Stimulated activated naive CD8-positive, alpha-beta T cell treated with anti-CD3 and anti-CD28 coated beads, Interleukin-15, Interleukin-2, amounts not matched to agents 100 ng/mL and 50 ng/mL, for 24 hours (primary cell): Measurements from ENCODE around the gene LAMP1.
"Not testable (repeated sequence)": the region's sequence is repeated elsewhere in the genome, so short reads cannot be mapped to it uniquely, and the experiment has no call there.

Experiments used
- H3K27ac Mint-ChIP-seq: one replicate; pipeline ENCODE4 v1.8.0; 2021; ENCODE audit warnings: mild to moderate bottlenecking, mixed read lengths
- H3K27me3 Mint-ChIP-seq: one replicate; pipeline ENCODE4 v1.8.0; 2021; ENCODE audit warnings: mixed read lengths
- H3K36me3 Mint-ChIP-seq: one replicate; pipeline ENCODE4 v1.8.0; 2021; ENCODE audit warnings: low read depth, mixed read lengths
- H3K4me1 Mint-ChIP-seq: one replicate; pipeline ENCODE4 v1.8.0; 2021; ENCODE audit warnings: low read depth, mixed read lengths
- H3K4me3 Mint-ChIP-seq: one replicate; pipeline ENCODE4 v1.8.0; 2021; ENCODE audit warnings: mild to moderate bottlenecking, mixed read lengths
- H3K9me3 Mint-ChIP-seq: one replicate; pipeline ENCODE4 v1.8.0; 2021; ENCODE audit warnings: mixed read lengths

LAMP1 gene

DNA sequence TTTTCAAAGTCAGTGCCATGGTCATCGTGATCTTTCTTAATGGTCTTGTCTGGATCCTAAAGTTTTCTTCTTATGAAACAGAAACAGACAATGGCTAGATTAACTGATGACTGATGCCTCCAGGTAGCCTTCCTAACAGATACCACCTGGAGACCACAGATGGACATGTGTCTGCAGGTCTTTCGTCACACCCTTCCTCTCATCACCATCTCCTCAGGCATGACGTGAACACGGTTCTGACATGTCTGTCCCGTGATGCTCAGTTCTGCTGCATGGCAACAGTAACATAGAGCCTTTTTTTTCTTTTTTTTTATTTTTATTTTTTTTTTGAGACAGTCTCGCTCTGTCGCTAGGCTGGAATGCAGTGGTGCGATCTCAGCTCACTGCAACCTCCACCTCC is 13.1 kb upstream of the LAMP1 start:
- H3K27me3 Mint-ChIP-seq = peaks cover 41% of the 10 kb centered on the region
- no peaks in the 10 kb centered on the region for H3K4me1 Mint-ChIP-seq
- no peak overlapping the region for H3K27ac Mint-ChIP-seq
- H3K9me3 Mint-ChIP-seq = no peaks in the 10 kb centered on the region
- no peaks in the 10 kb centered on the region for H3K36me3 Mint-ChIP-seq
- H3K4me3 Mint-ChIP-seq = no peak overlapping the region

DNA sequence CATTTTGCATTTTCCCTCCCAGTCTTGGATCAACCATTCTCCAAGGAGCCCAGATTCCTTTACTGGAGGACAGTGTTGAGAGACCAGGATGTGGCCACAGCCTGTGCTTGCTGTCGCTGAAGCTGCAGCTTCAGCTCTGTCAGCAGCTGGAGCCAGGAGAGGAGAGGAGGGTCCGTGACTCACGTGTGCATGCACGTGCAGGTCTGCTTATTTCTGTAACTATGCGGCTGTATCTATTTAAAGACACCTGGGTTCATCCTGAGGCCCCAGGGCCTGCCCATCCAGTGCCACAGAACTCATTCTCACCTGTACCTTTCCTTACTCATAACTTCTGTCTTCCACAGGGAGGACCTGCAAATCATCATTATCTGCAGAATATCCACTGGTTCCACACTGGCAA is 8.2 kb upstream of the LAMP1 start:
- no peaks in the 10 kb centered on the region for H3K36me3 Mint-ChIP-seq
- H3K4me1 Mint-ChIP-seq = peaks cover 10% of the 10 kb centered on the region
- no peaks in the 10 kb centered on the region for H3K9me3 Mint-ChIP-seq
- H3K27me3 Mint-ChIP-seq = peaks cover 55% of the 10 kb centered on the region
- no peak overlapping the region for H3K27ac Mint-ChIP-seq
- H3K4me3 Mint-ChIP-seq = no peak overlapping the region

DNA sequence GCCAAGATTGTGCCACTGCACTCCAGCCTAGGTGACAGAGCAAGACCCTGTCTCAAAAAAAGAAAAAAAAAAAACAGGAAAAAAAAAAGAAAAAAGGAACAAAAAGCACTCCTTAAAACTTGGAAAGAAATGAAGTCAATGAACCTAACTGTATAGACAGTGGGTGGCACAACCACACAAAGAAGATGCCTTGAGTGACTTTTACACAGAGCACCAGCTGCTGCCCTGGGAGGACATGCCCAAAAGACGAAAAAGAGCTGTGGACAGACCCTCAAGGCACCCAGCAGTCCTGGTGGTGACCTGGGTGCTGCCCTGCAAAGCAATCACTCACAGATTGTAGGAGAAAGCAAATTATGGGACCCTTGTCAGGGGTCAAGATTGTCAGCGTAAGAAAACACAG is 5.9 kb upstream of the LAMP1 start:
- Mint-ChIP-seq H3K4me3 (no peak overlapping the region), H3K27me3 (peaks cover 51% of the 10 kb centered on the region), H3K36me3 (no peaks in the 10 kb centered on the region), H3K4me1 (peaks cover 15% of the 10 kb centered on the region), H3K27ac (no peak overlapping the region), H3K9me3 (no peaks in the 10 kb centered on the region)

DNA sequence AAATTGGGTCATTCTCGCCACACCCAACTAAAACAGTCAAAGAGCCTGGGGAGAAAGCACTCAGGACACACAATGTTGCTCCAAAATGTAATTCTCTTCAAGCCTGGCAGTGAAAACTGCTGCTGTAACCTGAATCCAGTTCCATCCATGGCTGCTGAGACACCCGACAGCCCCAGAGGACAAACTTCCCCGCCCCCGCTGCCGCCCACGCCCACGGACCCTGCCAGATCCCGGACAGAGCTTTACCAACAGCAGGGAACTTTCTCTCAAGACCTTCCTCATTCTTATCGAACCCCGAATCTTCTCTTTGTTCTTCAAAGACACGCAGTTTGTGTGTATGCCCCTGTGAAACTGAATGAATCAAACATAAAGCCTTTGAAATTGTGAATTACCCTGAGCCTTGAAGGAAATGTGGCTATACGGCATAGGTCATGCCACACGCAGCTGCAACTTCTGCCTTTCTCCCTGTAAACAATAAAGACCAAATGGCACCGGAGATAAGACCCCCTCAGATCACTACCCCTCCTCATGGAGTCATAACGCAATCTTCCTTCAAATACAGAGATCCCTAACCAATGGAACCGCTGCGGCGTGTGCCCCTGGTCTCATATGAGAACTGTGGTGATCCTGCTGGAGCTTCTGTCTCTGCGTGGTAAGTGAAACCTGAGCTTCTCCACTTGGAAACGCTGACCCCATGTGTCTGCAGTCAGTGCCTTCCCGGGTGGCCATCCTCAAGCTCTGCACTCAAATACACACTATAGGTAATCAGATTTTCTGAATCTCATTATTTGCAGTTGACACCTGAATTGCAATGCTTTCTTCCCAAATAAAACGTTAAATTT is 4.8 kb upstream of the LAMP1 start:
- H3K27ac Mint-ChIP-seq = no peak overlapping the region
- peaks cover 6% of the 10 kb centered on the region for H3K36me3 Mint-ChIP-seq
- H3K4me1 Mint-ChIP-seq = peaks cover 24% of the 10 kb centered on the region
- H3K27me3 Mint-ChIP-seq = peaks cover 49% of the 10 kb centered on the region
- peak overlapping the region; percentile 40 for H3K4me3 Mint-ChIP-seq
- H3K9me3 Mint-ChIP-seq = no peaks in the 10 kb centered on the region

DNA sequence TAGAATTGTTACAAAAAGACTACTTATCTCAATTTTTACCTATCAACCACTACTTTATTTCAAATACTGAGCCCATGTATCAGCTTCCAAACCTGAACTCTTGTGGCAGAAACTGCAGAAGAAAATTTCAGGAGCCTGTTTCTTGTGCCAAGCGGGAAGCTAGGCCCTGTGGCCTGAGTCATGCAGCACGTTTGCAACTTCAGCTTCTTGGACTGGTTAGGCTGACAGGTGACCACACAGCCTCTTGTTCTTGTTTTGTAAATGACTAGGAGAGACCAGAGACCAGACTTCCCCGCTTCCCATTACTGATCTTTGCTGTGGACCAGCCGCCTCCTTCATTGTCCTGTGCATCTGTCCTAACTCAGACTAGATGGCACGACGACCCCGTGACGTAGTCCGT is 3.4 kb upstream of the LAMP1 start:
- no peaks in the 10 kb centered on the region for H3K9me3 Mint-ChIP-seq
- H3K27me3 Mint-ChIP-seq = peaks cover 37% of the 10 kb centered on the region
- H3K36me3 Mint-ChIP-seq = peaks cover 6% of the 10 kb centered on the region
- no peak overlapping the region for H3K4me3 Mint-ChIP-seq
- no peak overlapping the region for H3K27ac Mint-ChIP-seq
- H3K4me1 Mint-ChIP-seq = peaks cover 36% of the 10 kb centered on the region

DNA sequence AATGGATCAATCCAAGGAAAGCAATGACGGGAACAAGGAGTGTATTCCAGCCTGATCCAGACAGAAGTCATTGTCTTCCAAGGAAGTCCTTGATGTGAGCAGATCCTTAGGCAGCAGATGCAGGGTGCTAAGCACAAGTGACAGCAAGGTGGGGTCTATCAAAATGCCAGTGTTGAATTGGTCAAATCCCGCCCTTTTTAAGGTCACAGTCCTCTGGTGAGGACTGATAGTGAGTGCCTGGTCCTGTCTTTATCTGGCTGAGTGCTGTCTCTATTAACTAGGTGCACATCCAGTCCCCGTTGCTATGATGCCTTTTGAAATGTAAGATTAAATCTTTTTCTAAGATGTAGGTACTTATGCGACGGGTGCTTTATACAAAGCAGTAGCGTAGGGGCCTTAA is 1.3 kb upstream of the LAMP1 start:
- no peaks in the 10 kb centered on the region for H3K9me3 Mint-ChIP-seq
- peak overlapping the region; percentile 99 for H3K27ac Mint-ChIP-seq
- H3K36me3 Mint-ChIP-seq = peaks cover 8% of the 10 kb centered on the region
- H3K4me1 Mint-ChIP-seq = peaks cover 51% of the 10 kb centered on the region
- peak overlapping the region; percentile 94 for H3K4me3 Mint-ChIP-seq
- peaks cover 18% of the 10 kb centered on the region for H3K27me3 Mint-ChIP-seq

DNA sequence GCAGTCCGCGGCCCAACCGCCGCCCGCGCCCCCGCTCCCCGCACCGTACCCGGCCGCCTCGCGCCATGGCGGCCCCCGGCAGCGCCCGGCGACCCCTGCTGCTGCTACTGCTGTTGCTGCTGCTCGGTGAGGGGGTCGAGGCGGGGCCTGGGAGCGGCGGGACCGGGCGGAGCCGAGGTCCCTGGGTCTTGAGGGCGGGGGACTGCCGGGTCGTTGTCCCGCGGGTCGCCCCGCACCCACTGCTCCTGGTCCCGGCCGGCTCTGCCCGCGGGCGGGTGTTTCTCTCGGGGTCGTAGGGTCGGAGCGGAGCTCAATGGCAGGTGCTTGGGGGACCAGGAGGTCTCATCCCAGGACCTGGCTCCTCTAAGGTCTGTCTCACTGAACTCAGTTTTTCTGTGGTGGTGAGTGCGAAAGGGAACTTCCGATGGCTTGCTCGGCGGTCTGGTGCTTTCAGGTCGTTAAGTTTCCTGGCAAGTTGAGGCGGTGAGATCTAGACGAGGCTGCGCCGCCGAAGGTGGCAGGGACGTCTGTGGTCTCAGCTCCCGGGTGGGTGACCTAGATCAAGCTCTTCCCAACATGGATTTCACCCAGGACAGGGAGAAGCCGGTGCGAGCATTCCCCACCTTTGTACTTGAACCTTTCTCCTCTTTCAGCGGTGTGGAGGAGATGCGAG is 467 bp downstream of the LAMP1 start:
- peaks cover 11% of the 10 kb centered on the region for H3K36me3 Mint-ChIP-seq
- peak overlapping the region; percentile 96 for H3K27ac Mint-ChIP-seq
- no peaks in the 10 kb centered on the region for H3K9me3 Mint-ChIP-seq
- peaks cover 45% of the 10 kb centered on the region for H3K4me1 Mint-ChIP-seq
- H3K27me3 Mint-ChIP-seq = peaks cover 6% of the 10 kb centered on the region
- peak overlapping the region; percentile 96 for H3K4me3 Mint-ChIP-seq

DNA sequence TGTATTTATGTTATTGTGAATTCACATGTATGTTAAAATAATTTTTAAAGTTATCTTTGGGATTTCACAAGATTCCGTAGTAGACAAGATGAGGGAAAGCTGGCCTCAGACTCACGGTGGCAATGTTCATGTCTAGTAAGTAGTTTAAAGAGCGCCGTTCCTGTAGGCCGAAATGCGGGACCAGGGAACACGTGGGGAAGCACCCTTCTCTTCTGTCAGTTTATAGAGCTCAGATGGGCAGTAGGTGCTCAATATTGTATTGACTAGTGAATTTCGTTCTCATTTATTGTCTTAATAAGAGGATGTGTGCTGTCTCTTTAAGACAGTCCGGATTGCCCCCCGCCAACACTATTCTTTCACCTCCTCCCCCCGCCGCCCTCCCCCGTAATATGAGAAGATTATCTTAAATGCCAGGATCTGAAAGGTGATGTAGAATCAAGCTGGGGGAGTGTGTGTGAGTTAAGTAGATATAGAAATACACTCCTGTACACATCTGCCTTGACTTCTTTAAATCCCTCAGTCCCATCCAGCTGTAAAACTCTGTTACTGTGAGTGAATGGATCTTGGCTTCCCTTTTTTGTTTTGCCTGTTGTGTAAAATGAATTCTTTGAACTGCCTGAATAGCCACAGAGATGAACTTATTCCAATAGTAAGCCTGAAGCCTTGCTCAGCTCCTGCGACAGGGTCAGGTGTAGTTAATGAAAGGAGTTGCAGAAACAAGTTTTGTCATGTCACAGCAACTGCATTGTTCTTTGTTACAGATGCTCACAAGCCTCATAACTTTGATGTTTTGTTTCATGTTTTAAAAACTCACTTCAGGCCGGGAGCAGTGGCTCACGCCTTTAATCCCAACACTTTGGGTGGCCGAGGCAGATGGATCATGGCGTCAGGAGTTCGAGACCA is 1.3 kb downstream of the LAMP1 start:
- peaks cover 3% of the 10 kb centered on the region for H3K27me3 Mint-ChIP-seq
- H3K9me3 Mint-ChIP-seq = no peaks in the 10 kb centered on the region
- peak overlapping the region; percentile 96 for H3K27ac Mint-ChIP-seq
- H3K4me3 Mint-ChIP-seq = peak overlapping the region; percentile 96
- peaks cover 50% of the 10 kb centered on the region for H3K4me1 Mint-ChIP-seq
- peaks cover 15% of the 10 kb centered on the region for H3K36me3 Mint-ChIP-seq

DNA sequence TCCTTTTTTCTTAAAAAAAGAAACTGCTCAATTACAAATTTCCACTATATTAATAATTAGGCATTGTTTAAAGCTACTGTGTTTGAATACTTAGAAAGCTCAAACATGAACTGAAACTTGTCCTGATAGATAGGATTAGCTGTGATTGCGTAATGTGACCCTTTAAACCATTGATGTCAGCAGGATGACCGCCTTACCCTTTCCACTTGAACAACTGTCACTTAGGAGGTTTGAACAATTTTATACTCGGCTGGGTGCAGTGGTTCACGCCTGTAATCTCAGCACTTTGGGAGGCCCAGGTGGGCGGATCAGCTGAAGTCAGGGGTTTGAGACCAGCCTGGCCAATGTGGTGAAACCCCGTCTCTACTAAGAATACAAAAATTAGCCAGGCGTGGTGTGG is 2.9 kb downstream of the LAMP1 start:
- peaks cover 15% of the 10 kb centered on the region for H3K36me3 Mint-ChIP-seq
- H3K9me3 Mint-ChIP-seq = no peaks in the 10 kb centered on the region
- H3K27me3 Mint-ChIP-seq = peaks cover 3% of the 10 kb centered on the region
- peaks cover 54% of the 10 kb centered on the region for H3K4me1 Mint-ChIP-seq
- H3K27ac Mint-ChIP-seq = no peak overlapping the region
- H3K4me3 Mint-ChIP-seq = no peak overlapping the region

DNA sequence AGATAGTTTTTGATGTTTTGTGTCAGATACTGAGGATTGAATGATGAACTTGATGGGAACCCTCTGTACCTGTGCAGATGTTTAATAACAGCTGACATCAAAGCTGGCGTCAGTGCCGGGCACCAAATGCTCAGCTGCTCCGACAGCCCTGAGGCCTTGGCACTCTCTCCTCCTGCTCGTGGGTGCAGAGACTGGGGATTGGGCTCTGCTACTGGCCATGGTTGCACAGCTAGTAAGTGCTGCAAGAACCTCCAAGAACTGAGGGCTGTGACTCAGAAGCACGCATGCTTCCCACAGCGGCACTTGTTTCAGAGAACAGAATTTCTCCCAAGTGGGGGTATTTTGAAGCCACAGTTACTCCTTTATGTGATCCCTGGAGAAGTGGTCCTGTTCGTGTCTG is 5.9 kb downstream of the LAMP1 start:
- H3K4me3 Mint-ChIP-seq = no peak overlapping the region

DNA sequence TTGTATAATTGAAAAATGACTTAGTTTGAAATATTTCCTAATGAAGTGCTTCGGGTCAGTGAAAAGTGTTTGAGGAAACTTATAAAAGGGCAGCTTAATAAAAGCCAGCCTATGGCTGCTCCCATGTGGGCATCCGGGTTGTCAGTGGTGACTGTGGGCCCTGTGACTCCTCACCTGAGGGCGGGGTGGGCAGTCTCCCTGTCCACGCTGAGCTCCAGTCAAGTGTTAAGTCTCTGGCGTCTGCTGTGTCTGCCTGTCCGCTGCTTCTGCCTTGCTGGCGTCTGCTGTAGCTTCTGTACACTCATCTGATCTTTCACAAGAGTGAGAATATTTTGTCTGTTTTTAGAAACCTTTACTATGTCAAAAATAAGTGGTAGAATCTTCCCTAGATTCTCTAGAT is 7.1 kb downstream of the LAMP1 start:
- no peaks in the 10 kb centered on the region for H3K9me3 Mint-ChIP-seq
- H3K27ac Mint-ChIP-seq = no peak overlapping the region
- H3K27me3 Mint-ChIP-seq = no peaks in the 10 kb centered on the region
- peaks cover 25% of the 10 kb centered on the region for H3K4me1 Mint-ChIP-seq
- no peak overlapping the region for H3K4me3 Mint-ChIP-seq
- peaks cover 12% of the 10 kb centered on the region for H3K36me3 Mint-ChIP-seq

More for the DNA sequence above, 5.9 kb downstream of the LAMP1 start:
- no peaks in the 10 kb centered on the region for H3K9me3 Mint-ChIP-seq
- no peak overlapping the region for H3K27ac Mint-ChIP-seq
- H3K36me3 Mint-ChIP-seq = peaks cover 12% of the 10 kb centered on the region
- no peaks in the 10 kb centered on the region for H3K27me3 Mint-ChIP-seq
- peaks cover 35% of the 10 kb centered on the region for H3K4me1 Mint-ChIP-seq

DNA sequence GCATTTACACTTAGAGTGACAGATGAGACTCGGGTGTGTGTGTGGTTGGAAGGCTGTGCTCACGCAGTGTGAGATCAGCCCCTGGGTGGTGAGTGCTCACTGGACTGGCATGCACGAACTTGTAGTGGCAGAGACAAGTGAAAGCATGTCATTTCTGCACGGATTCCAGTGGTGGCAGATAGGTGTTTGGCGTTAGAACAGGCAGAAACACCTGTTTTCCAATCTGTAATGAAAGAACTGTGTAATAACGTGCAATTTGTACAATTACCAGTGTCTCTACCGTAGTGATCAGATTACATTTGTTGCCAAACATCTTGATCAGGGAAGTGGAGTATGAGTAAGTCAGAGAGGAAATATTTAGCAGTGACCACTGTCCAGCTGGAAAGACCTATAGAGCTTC is 8.2 kb downstream of the LAMP1 start:
- H3K4me3 Mint-ChIP-seq = no peak overlapping the region
- H3K9me3 Mint-ChIP-seq = no peaks in the 10 kb centered on the region
- peaks cover 17% of the 10 kb centered on the region for H3K36me3 Mint-ChIP-seq
- peaks cover 16% of the 10 kb centered on the region for H3K4me1 Mint-ChIP-seq
- H3K27me3 Mint-ChIP-seq = no peaks in the 10 kb centered on the region
- no peak overlapping the region for H3K27ac Mint-ChIP-seq

DNA sequence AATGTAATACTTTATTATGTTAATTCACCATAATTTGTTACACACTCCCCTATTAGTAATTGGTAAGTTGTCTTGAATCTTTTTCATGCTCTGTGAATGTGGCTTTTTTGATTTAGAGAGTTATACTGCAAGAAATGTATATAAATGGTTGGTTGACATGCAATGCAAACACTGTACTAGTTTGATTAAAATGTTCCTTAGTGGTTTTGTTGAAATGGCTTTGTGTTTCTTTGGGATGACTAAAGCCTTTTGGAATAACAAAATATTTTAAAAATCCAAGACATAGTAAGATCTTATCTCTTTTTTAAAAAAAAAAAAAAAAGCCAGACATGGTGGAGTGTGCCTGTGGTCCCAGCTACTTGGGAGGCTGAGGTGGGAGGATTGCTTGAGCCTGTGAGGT is 10.5 kb downstream of the LAMP1 start:
- no peaks in the 10 kb centered on the region for H3K9me3 Mint-ChIP-seq
- no peak overlapping the region for H3K4me3 Mint-ChIP-seq
- H3K27me3 Mint-ChIP-seq = no peaks in the 10 kb centered on the region
- H3K27ac Mint-ChIP-seq = no peak overlapping the region
- H3K36me3 Mint-ChIP-seq = peaks cover 19% of the 10 kb centered on the region
- peaks cover 11% of the 10 kb centered on the region for H3K4me1 Mint-ChIP-seq

DNA sequence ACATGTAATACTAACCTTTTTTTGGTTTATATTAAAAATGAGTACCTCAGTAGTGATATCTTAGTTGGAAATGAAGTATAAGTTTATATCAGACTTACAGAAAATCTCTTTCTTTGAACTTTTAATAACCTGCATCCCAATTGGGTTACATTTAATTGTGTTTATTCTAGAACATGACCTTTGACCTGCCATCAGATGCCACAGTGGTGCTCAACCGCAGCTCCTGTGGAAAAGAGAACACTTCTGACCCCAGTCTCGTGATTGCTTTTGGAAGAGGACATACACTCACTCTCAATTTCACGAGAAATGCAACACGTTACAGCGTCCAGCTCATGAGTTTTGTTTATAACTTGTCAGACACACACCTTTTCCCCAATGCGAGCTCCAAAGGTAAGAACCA is 12.4 kb downstream of the LAMP1 start:
- Mint-ChIP-seq H3K36me3 (peaks cover 15% of the 10 kb centered on the region), H3K4me1 (peaks cover under 1% of the 10 kb centered on the region), H3K4me3 (no peak overlapping the region), H3K27ac (no peak overlapping the region), H3K27me3 (no peaks in the 10 kb centered on the region), H3K9me3 (no peaks in the 10 kb centered on the region)

DNA sequence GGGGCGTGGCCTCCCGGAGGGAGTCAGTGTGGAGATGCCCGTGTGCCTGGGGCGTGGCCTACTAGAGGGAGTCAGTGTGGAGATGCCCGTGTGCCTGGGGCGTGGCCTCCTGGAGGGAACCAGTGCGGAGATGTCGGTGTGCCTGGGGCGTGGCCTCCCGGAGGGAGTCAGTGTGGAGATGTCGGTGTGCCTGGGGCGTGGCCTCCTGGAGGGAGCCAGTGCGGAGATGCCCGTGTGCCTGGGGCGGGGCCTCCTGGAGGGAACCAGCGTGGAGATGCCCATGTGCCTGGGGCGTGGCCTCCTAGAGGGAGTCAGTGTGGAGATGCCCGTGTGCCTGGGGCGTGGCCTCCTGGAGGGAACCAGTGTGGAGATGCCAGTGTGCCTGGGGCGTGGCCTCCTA is 17.1 kb downstream of the LAMP1 start:
- H3K27me3 Mint-ChIP-seq, H3K4me1 Mint-ChIP-seq, H3K27ac Mint-ChIP-seq, H3K9me3 Mint-ChIP-seq, H3K4me3 Mint-ChIP-seq: not testable (repeated sequence)
- peaks cover 15% of the 10 kb centered on the region for H3K36me3 Mint-ChIP-seq
